ENCODE measurements around the gene IRF4. TPM values are rescaled to one million over a fixed set of nuclear protein-coding genes. Genes with fewer than 3 reads are reported as not detected.

IRF4 gene
- total RNA-seq, 1 donor from 2014 or later = not detected

GRCh38 chr6:351011-351866 is 40.3 kb upstream of the IRF4 start:
- Mint-ChIP-seq H3K36me3 (ENCODE audit: unreplicated experiment) (peaks cover 8% of the 10 kb centered on the region), H3K9me3 (ENCODE audit: unreplicated experiment) (peaks cover 8% of the 10 kb centered on the region), H3K4me1 (ENCODE audit: unreplicated experiment) (no peaks in the 10 kb centered on the region), H3K27me3 (ENCODE audit: unreplicated experiment) (no peaks in the 10 kb centered on the region), H3K4me3 (ENCODE audit: unreplicated experiment) (no peak overlapping the region), H3K27ac (ENCODE audit: unreplicated experiment) (no peak overlapping the region)
- DNase-seq (ENCODE audit: extremely low spot score, unreplicated experiment) = no peak
- TF ChIP-seq, protein P1, sequence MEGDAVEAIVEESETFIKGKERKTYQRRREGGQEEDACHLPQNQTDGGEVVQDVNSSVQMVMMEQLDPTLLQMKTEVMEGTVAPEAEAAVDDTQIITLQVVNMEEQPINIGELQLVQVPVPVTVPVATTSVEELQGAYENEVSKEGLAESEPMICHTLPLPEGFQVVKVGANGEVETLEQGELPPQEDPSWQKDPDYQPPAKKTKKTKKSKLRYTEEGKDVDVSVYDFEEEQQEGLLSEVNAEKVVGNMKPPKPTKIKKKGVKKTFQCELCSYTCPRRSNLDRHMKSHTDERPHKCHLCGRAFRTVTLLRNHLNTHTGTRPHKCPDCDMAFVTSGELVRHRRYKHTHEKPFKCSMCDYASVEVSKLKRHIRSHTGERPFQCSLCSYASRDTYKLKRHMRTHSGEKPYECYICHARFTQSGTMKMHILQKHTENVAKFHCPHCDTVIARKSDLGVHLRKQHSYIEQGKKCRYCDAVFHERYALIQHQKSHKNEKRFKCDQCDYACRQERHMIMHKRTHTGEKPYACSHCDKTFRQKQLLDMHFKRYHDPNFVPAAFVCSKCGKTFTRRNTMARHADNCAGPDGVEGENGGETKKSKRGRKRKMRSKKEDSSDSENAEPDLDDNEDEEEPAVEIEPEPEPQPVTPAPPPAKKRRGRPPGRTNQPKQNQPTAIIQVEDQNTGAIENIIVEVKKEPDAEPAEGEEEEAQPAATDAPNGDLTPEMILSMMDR (IDR thresholded peaks at IDR 0.05) = no peak

DNA sequence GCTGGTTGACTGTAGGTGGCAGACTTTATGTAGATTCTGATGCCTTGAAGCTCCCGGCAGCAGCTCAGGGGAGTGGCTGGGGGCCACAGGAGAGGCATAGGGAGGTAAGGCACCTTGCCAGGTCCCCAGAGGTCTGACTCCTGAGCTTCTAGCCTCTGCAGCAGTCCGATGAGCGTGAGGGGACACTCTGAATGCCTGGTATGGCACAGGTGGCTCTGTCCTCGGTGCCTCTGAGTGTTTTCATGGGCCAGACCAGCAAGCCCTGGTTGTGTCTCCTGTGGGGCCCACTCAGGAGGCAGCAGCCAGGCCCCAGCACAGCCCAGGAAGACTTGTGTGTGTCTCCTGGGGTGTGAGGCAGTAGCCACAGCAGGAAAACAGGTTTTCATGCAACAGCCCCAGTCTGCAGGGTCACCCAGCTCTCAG is 39.7 kb upstream of the IRF4 start:
- Mint-ChIP-seq H3K9me3 (ENCODE audit: unreplicated experiment) (peaks cover 8% of the 10 kb centered on the region), H3K4me3 (ENCODE audit: unreplicated experiment) (no peak overlapping the region), H3K36me3 (ENCODE audit: unreplicated experiment) (peaks cover 8% of the 10 kb centered on the region), H3K27me3 (ENCODE audit: unreplicated experiment) (no peaks in the 10 kb centered on the region), H3K27ac (ENCODE audit: unreplicated experiment) (no peak overlapping the region), H3K4me1 (ENCODE audit: unreplicated experiment) (no peaks in the 10 kb centered on the region)
- TF ChIP-seq, protein P1 (IDR thresholded peaks at IDR 0.05) = no peak
- no peak for DNase-seq (ENCODE audit: extremely low spot score, unreplicated experiment)

GRCh38 chr6:352474-352873 is 39.1 kb upstream of the IRF4 start:
- Mint-ChIP-seq H3K27me3 (ENCODE audit: unreplicated experiment) (no peaks in the 10 kb centered on the region), H3K4me3 (ENCODE audit: unreplicated experiment) (no peak overlapping the region), H3K36me3 (ENCODE audit: unreplicated experiment) (peaks cover 8% of the 10 kb centered on the region), H3K9me3 (ENCODE audit: unreplicated experiment) (peaks cover 8% of the 10 kb centered on the region), H3K4me1 (ENCODE audit: unreplicated experiment) (no peaks in the 10 kb centered on the region), H3K27ac (ENCODE audit: unreplicated experiment) (no peak overlapping the region)
- TF ChIP-seq, protein P1 (IDR thresholded peaks at IDR 0.05) = no peak
- DNase-seq (ENCODE audit: extremely low spot score, unreplicated experiment) = no peak

DNA sequence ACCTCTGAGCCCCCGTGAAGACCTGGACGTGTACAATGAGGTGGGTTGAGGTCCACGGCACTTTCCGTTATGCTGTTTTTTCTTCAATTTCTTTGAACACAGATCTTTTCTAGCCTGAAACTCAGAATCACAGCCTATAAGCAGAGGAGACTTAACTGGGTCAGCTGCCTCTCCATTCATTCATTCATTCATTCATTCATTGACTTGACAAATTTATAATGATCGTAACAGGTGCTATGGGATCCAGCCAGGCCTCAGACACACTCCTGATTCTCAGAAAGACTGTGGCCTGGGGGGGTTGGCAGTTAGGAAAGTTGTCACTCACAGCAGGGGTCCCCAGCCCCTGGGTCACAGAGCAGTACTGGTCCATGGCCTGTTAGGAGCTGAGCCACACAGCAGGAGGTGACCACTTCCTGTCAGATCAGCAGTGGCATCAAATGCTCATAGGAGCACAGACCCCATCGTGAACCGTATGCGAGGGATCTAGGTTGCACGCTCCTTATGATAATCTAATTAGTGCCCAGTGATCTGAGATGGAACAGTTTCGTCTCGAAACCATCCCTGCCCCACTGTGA is 38.6 kb upstream of the IRF4 start:
- TF ChIP-seq, protein P1 (IDR thresholded peaks at IDR 0.05) = no peak
- Mint-ChIP-seq H3K4me3 (ENCODE audit: unreplicated experiment) (no peak overlapping the region), H3K4me1 (ENCODE audit: unreplicated experiment) (no peaks in the 10 kb centered on the region), H3K27me3 (ENCODE audit: unreplicated experiment) (no peaks in the 10 kb centered on the region), H3K36me3 (ENCODE audit: unreplicated experiment) (peaks cover 8% of the 10 kb centered on the region), H3K27ac (ENCODE audit: unreplicated experiment) (no peak overlapping the region), H3K9me3 (ENCODE audit: unreplicated experiment) (peaks cover 8% of the 10 kb centered on the region)
- no peak for DNase-seq (ENCODE audit: extremely low spot score, unreplicated experiment)
